ENCODE results near the gene ASCC1.

The ASCC1 gene

DNA sequence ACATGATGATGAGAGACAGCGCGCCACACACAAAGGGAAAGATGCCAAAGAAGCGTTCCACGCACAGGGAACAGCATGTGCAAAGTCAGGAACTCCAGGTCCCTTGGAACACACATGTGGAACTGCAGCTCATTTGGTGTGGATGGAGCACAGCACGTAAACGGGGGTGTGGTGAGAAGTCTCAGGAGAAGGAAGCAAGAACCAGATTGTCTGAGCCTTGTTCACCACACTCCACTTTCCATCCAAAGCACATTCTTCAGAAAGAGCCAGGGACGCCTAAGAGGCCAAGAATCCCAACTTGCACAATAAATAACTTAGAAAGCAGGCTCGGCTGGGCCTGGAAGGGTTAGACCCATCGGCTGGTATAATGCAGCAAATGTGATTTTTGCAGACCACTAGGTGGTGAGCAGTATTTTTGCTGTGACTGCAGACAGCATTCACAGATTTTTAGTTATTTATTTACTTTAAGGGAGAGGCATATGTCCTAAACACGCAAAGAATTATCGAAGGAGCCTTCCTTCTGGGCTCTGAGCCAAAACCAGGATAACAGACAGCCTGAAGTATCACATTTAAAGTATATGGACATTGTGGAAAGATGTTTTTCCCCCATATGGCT, 27.9 kb upstream of the ASCC1 start:
- no peak overlapping the region for H3K4me2 ChIP-seq (ENCODE audit: low read length)
- no peaks in the 10 kb centered on the region for H4K20me1 ChIP-seq (ENCODE audit: control insufficient read depth, insufficient read depth, low read depth, low read length)
- peaks cover 55% of the 10 kb centered on the region for H3K4me1 ChIP-seq (ENCODE audit: control insufficient read depth, low read length)
- H3K79me2 ChIP-seq (ENCODE audit: control insufficient read depth, low read length) = no peaks in the 10 kb centered on the region
- peaks cover 25% of the 10 kb centered on the region for H3F3A ChIP-seq (ENCODE audit: control insufficient read depth, insufficient read depth)
- H3K9me3 ChIP-seq (ENCODE audit: control insufficient read depth, insufficient read depth, low read length) = no peaks in the 10 kb centered on the region
- H3K9me2 ChIP-seq (replicated peaks; ENCODE audit: control insufficient read depth, low read length) = no peaks in the 10 kb centered on the region
- no peaks in the 10 kb centered on the region for H3K27me3 ChIP-seq (ENCODE audit: control insufficient read depth, low read length)
- no peaks in the 10 kb centered on the region for H3K36me3 ChIP-seq (ENCODE audit: control insufficient read depth, low read length)
- TF ChIP-seq, protein P1, sequence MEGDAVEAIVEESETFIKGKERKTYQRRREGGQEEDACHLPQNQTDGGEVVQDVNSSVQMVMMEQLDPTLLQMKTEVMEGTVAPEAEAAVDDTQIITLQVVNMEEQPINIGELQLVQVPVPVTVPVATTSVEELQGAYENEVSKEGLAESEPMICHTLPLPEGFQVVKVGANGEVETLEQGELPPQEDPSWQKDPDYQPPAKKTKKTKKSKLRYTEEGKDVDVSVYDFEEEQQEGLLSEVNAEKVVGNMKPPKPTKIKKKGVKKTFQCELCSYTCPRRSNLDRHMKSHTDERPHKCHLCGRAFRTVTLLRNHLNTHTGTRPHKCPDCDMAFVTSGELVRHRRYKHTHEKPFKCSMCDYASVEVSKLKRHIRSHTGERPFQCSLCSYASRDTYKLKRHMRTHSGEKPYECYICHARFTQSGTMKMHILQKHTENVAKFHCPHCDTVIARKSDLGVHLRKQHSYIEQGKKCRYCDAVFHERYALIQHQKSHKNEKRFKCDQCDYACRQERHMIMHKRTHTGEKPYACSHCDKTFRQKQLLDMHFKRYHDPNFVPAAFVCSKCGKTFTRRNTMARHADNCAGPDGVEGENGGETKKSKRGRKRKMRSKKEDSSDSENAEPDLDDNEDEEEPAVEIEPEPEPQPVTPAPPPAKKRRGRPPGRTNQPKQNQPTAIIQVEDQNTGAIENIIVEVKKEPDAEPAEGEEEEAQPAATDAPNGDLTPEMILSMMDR (IDR thresholded peaks at IDR 0.05; ENCODE audit: low read depth, low read length, poor library complexity, severe bottlenecking) = peak; percentile 44
- no peak for TF ChIP-seq EZH2phosphoT487 (IDR thresholded peaks at IDR 0.05; ENCODE audit: borderline replicate concordance, low read length)
- H3K27ac ChIP-seq (ENCODE audit: low read depth, low read length) = no peak overlapping the region
- no peak overlapping the region for H3K4me3 ChIP-seq (ENCODE audit: low read length)

DNA sequence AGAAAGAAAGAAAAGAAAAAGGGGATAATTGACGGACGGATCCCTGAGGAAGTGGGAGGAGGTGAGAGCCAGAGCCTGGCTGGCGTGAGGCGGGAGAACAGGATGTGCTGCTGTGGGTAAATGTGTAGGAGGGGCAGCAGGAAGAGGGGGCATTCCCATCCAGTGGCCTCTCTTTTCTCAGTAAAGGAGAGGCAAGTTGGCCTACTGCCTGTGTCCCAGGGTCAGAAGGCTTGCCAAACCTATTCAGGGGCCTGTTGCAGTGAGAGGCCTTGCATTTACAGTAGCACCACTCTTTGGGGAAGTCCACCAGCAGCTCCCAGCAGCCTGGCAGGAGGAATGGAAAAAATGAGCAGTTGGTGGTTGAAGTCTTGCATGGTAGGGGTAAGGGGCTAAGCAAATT, 26.6 kb upstream of the ASCC1 start:
- Histone ChIP-seq H3K36me3 (ENCODE audit: control insufficient read depth, low read length) (no peaks in the 10 kb centered on the region), H4K20me1 (ENCODE audit: control insufficient read depth, insufficient read depth, low read depth, low read length) (no peaks in the 10 kb centered on the region), H3K79me2 (ENCODE audit: control insufficient read depth, low read length) (no peaks in the 10 kb centered on the region), H3K27ac (ENCODE audit: low read depth, low read length) (no peak overlapping the region), H3K27me3 (ENCODE audit: control insufficient read depth, low read length) (no peaks in the 10 kb centered on the region), H3K4me2 (ENCODE audit: low read length) (no peak overlapping the region), H3K9me2 (replicated peaks; ENCODE audit: control insufficient read depth, low read length) (no peaks in the 10 kb centered on the region), H3K4me1 (ENCODE audit: control insufficient read depth, low read length) (peaks cover 43% of the 10 kb centered on the region), H3K9me3 (ENCODE audit: control insufficient read depth, insufficient read depth, low read length) (no peaks in the 10 kb centered on the region), H3K4me3 (ENCODE audit: low read length) (no peak overlapping the region), H3F3A (ENCODE audit: control insufficient read depth, insufficient read depth) (peaks cover 14% of the 10 kb centered on the region)
- TF ChIP-seq EZH2phosphoT487 (IDR thresholded peaks at IDR 0.05; ENCODE audit: borderline replicate concordance, low read length) = no peak
- TF ChIP-seq, protein P1 (IDR thresholded peaks at IDR 0.05; ENCODE audit: low read depth, low read length, poor library complexity, severe bottlenecking) = no peak

DNA sequence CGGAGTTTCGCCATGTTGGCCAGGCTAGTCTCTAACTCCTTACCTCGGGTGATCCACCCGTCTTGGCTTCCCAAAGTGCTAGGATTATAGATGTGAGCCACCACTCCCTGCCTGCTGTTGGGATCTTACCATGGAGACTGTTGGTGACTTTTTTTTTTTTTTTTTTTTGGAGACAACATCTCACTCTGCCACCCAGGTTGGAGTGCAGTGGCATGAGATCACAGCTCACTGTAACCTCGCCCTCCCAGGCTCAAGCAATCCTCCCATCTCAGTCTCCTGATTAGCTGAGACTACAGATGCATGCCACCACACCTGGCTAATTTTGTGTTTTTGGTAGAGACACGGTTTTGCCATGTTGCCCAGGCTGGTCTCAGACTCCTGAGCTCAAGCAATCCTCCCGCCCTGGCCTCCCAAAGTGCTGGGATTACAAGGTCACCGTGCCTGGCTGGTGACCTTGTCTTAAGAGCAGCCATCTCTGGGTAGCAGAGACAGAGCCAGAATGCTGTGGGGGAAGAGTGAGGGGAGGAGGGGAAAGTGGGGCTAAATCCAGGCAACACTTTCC, 25.7 kb upstream of the ASCC1 start:
- Histone ChIP-seq H3K27ac (ENCODE audit: low read depth, low read length) (no peak overlapping the region), H3K4me1 (ENCODE audit: control insufficient read depth, low read length) (peaks cover 34% of the 10 kb centered on the region), H3K4me2 (ENCODE audit: low read length) (no peak overlapping the region), H3K9me2 (replicated peaks; ENCODE audit: control insufficient read depth, low read length) (no peaks in the 10 kb centered on the region), H3K36me3 (ENCODE audit: control insufficient read depth, low read length) (peaks cover 2% of the 10 kb centered on the region; the same call in 1 of the 2 replicates), H3K4me3 (ENCODE audit: low read length) (no peak overlapping the region), H3K27me3 (ENCODE audit: control insufficient read depth, low read length) (no peaks in the 10 kb centered on the region), H4K20me1 (ENCODE audit: control insufficient read depth, insufficient read depth, low read depth, low read length) (no peaks in the 10 kb centered on the region), H3K9me3 (ENCODE audit: control insufficient read depth, insufficient read depth, low read length) (no peaks in the 10 kb centered on the region), H3K79me2 (ENCODE audit: control insufficient read depth, low read length) (no peaks in the 10 kb centered on the region), H3F3A (ENCODE audit: control insufficient read depth, insufficient read depth) (peaks cover 14% of the 10 kb centered on the region)
- TF ChIP-seq EZH2phosphoT487 (IDR thresholded peaks at IDR 0.05; ENCODE audit: borderline replicate concordance, low read length) = no peak
- TF ChIP-seq, protein P1 (IDR thresholded peaks at IDR 0.05; ENCODE audit: low read depth, low read length, poor library complexity, severe bottlenecking) = no peak
